ENCODE data around the gene DCAF5.
"Not testable (repeated sequence)": the region's sequence is repeated elsewhere in the genome, so short reads cannot be mapped to it uniquely, and the experiment has no call there.

The DCAF5 gene

GRCh38 chr14:69037790-69038454 lies 115.0 kb downstream of the DCAF5 start:
- DNase-seq (ENCODE audit: low read depth): no peak
- no peak for TF ChIP-seq CTCF (IDR thresholded peaks at IDR 0.05; ENCODE audit: low read depth, low read length, missing control alignments)
- in situ Hi-C loops (cut with HindIII; ENCODE audit: low sequenced_read_pairs): no loop called here
- no peak overlapping the region for H3K4me3 ChIP-seq (ENCODE audit: low read depth, low read length)

GRCh38 chr14:69036757-69037506 lies 116.0 kb downstream of the DCAF5 start:
- H3K4me3 ChIP-seq (ENCODE audit: low read depth, low read length): no peak overlapping the region
- TF ChIP-seq CTCF (IDR thresholded peaks at IDR 0.05; ENCODE audit: low read depth, low read length, missing control alignments): no peak
- in situ Hi-C loops (cut with HindIII; ENCODE audit: low sequenced_read_pairs): no loop called here
- no peak for DNase-seq (ENCODE audit: low read depth)

- TF ChIP-seq CTCF (IDR thresholded peaks at IDR 0.05; ENCODE audit: low read depth, low read length, missing control alignments): no peak
- H3K4me3 ChIP-seq (ENCODE audit: low read depth, low read length): no peak overlapping the region
- no peak for DNase-seq (ENCODE audit: low read depth)
- in situ Hi-C loops (cut with HindIII; ENCODE audit: low sequenced_read_pairs): no loop called here
Measured at GRCh38 chr14:69034612-69035262, 118.2 kb downstream of the DCAF5 start.

GRCh38 chr14:69027242-69027913 lies 125.5 kb downstream of the DCAF5 start:
- in situ Hi-C loops (cut with HindIII; ENCODE audit: low sequenced_read_pairs): no loop called here
- DNase-seq (ENCODE audit: low read depth): no peak
- no peak overlapping the region for H3K4me3 ChIP-seq (ENCODE audit: low read depth, low read length)
- no peak for TF ChIP-seq CTCF (IDR thresholded peaks at IDR 0.05; ENCODE audit: low read depth, low read length, missing control alignments)

- no peak for DNase-seq (ENCODE audit: low read depth)
- no peak overlapping the region for H3K4me3 ChIP-seq (ENCODE audit: low read depth, low read length)
- in situ Hi-C loops (cut with HindIII; ENCODE audit: low sequenced_read_pairs): no loop called here
- no peak for TF ChIP-seq CTCF (IDR thresholded peaks at IDR 0.05; ENCODE audit: low read depth, low read length, missing control alignments)
Measured at GRCh38 chr14:69023035-69023434, 129.9 kb downstream of the DCAF5 start.

GRCh38 chr14:69022093-69022492 lies 130.8 kb downstream of the DCAF5 start:
- H3K4me3 ChIP-seq (ENCODE audit: low read depth, low read length); DNase-seq (ENCODE audit: low read depth); in situ Hi-C loops (cut with HindIII; ENCODE audit: low sequenced_read_pairs): not testable (repeated sequence)

All from astrocyte of the cerebellum (primary cell).